ENCODE data around the gene MYH10. TPM values are rescaled to one million over a fixed set of nuclear protein-coding genes. Genes with fewer than 3 reads are reported as not detected.

The MYH10 gene
- total and polyA plus RNA-seq, 4 donors, result 9.1 to 79.1 (median 25.9) TPM

DNA sequence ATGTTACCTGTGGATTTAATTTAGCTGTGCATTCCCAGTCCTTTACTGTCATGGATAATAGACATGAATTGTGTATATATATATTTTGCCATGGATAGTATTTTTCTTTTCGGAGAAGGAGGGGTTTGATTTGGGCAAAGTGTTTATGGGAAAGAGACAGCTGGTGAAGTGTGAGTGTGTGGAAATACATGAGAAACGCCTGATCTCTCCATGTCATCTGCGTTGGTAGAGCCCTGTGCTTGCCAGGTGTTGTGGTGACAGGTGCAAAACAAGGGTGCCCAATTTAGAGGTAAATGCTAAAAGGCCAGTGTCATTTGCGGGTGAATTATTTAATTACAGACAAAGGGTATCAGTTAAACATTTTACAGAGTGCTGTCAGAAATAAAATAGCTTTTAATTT, 171.4 kb downstream of the MYH10 start (continued):
- TF ChIP-seq, protein P1, sequence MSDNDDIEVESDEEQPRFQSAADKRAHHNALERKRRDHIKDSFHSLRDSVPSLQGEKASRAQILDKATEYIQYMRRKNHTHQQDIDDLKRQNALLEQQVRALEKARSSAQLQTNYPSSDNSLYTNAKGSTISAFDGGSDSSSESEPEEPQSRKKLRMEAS (IDR thresholded peaks at IDR 0.05), result no peak

DNA sequence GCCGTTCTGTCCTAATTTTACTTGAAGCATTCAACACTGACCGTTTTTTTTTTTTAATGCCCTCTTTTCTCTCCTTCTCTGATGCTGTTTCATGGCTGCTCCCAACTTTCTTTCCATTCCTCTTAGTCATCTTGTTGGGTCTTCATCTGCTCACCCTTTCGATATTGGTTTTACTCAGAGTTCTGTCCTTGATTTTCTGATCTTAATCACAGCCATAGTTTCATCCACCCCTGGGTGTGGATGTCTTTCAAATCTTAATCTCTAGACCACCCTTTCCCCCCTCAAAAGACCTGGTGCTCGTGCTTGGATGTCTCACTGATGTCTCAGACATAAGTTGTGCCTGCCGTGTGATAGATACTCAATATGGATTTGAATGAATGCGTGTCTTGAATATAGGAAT, 172.4 kb downstream of the MYH10 start:
- H3K36me3 ChIP-seq (ENCODE audit: control insufficient read depth in 4 of 4, insufficient read depth in 3 of 4, low read depth in 1 of 4, low read length in 3 of 4), result peaks cover 4 to 57% (median 52%) of the 10 kb centered on the region in 4 donors
- no peak overlapping the region for H3K27ac ChIP-seq (ENCODE audit: low read depth in 1 of 2, low read length in 2 of 2)
- TF ChIP-seq YY1 (IDR thresholded peaks at IDR 0.05) (no peak), EGR1 (IDR thresholded peaks at IDR 0.05; ENCODE audit: low read depth in 2 of 2) (no peak), GABPA (IDR thresholded peaks at IDR 0.05 in 1 of 2, conservative IDR thresholded peaks at IDR 0.05 in 1 of 2) (no peak), FOXA1 (IDR thresholded peaks at IDR 0.05) (no peak), JUND (IDR thresholded peaks at IDR 0.05) (no peak), HNF4G (IDR thresholded peaks at IDR 0.05) (no peak), HNF4A (conservative IDR thresholded peaks at IDR 0.05) (no peak)
- TF ChIP-seq, protein P1 (IDR thresholded peaks at IDR 0.05), result no peak
- WGBS, result 90% methylated on average over 6 of the region's 6 CpGs
- peaks cover 0 to 8% (median 3%) of the 10 kb centered on the region in 4 donors for H3K4me1 ChIP-seq (ENCODE audit: control insufficient read depth in 4 of 4, insufficient read depth in 4 of 4, low read length in 3 of 4)
- H3K27me3 ChIP-seq (ENCODE audit: control insufficient read depth in 4 of 4, insufficient read depth in 4 of 4, low read length in 3 of 4), result no peaks in the 10 kb centered on the region
- no peaks in the 10 kb centered on the region for H3K9me3 ChIP-seq (ENCODE audit: control insufficient read depth in 4 of 4, low read length in 3 of 4)
- no peak overlapping the region for H3K4me3 ChIP-seq (ENCODE audit: low read depth in 1 of 3, low read length in 3 of 3)
- no peak for DNase-seq (ENCODE audit: low spot score)
- H3K9ac ChIP-seq (ENCODE audit: low read depth in 1 of 2, low read length in 2 of 2), result no peak overlapping the region

DNA sequence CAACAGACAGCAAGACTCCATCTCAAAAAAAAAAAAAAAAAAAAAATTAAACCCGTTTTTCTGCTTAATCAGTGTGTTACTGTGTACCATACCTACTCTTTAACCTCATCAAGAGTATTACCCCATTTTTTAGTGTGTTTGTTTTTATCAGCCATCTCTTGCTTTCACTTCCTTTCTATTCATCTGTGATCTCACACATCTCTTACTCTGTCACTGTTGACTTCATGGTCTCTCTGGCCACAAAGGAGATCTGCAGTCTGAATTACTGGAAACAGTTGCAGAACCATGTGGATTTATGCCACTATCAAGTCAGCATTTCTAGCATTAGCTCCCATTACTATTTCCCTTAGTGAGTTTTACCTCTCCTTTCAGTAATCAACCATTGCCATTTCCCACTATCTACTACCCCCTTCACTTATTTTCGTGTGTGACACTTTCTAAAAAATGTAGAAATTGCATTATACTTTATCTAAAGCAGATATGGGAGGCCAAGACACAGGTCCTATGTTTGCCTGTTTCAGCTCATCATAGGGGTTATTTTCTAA, 174.8 kb downstream of the MYH10 start:
- WGBS, result 66% methylated on average over 2 of the region's 2 CpGs
- no peak for DNase-seq (ENCODE audit: low spot score)
- H3K9me3 ChIP-seq (ENCODE audit: control insufficient read depth in 4 of 4, low read length in 3 of 4), result no peaks in the 10 kb centered on the region
- no peaks in the 10 kb centered on the region for H3K27me3 ChIP-seq (ENCODE audit: control insufficient read depth in 4 of 4, insufficient read depth in 4 of 4, low read length in 3 of 4)
- no peak overlapping the region for H3K27ac ChIP-seq (ENCODE audit: low read depth in 1 of 2, low read length in 2 of 2)
- H3K4me1 ChIP-seq (ENCODE audit: control insufficient read depth in 4 of 4, insufficient read depth in 4 of 4, low read length in 3 of 4), result peaks cover under 1 to 25% (median 19%) of the 10 kb centered on the region in 4 donors
- no peak overlapping the region for H3K4me3 ChIP-seq (ENCODE audit: low read depth in 1 of 3, low read length in 3 of 3)
- H3K9ac ChIP-seq (ENCODE audit: low read depth in 1 of 2, low read length in 2 of 2), result no peak overlapping the region
- H3K36me3 ChIP-seq (ENCODE audit: control insufficient read depth in 4 of 4, insufficient read depth in 3 of 4, low read depth in 1 of 4, low read length in 3 of 4), result peaks cover 4 to 55% (median 33%) of the 10 kb centered on the region in 4 donors
- no peak for TF ChIP-seq RAD21 (IDR thresholded peaks at IDR 0.05)
- TF ChIP-seq, protein P1 (IDR thresholded peaks at IDR 0.05), result no peak
- TF ChIP-seq, protein P2, sequence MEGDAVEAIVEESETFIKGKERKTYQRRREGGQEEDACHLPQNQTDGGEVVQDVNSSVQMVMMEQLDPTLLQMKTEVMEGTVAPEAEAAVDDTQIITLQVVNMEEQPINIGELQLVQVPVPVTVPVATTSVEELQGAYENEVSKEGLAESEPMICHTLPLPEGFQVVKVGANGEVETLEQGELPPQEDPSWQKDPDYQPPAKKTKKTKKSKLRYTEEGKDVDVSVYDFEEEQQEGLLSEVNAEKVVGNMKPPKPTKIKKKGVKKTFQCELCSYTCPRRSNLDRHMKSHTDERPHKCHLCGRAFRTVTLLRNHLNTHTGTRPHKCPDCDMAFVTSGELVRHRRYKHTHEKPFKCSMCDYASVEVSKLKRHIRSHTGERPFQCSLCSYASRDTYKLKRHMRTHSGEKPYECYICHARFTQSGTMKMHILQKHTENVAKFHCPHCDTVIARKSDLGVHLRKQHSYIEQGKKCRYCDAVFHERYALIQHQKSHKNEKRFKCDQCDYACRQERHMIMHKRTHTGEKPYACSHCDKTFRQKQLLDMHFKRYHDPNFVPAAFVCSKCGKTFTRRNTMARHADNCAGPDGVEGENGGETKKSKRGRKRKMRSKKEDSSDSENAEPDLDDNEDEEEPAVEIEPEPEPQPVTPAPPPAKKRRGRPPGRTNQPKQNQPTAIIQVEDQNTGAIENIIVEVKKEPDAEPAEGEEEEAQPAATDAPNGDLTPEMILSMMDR (IDR thresholded peaks at IDR 0.05; ENCODE audit: low read depth, low read length, missing input control), result no peak
- TF ChIP-seq REST (IDR thresholded peaks at IDR 0.05), result no peak
- TF ChIP-seq HNF4A (conservative IDR thresholded peaks at IDR 0.05), result no peak
- no peak for TF ChIP-seq NR2F2 (IDR thresholded peaks at IDR 0.05)
- TF ChIP-seq ATF3 (IDR thresholded peaks at IDR 0.05), result no peak
- TF ChIP-seq YY1 (IDR thresholded peaks at IDR 0.05), result no peak
- TF ChIP-seq GABPA (IDR thresholded peaks at IDR 0.05 in 1 of 2, conservative IDR thresholded peaks at IDR 0.05 in 1 of 2), result no peak
- TF ChIP-seq TAF1 (conservative IDR thresholded peaks at IDR 0.05), result no peak
- no peak for TF ChIP-seq EGR1 (IDR thresholded peaks at IDR 0.05; ENCODE audit: low read depth in 2 of 2)
- no peak for TF ChIP-seq SP1 (IDR thresholded peaks at IDR 0.05)
- no peak for TF ChIP-seq FOXA1 (IDR thresholded peaks at IDR 0.05)
- no peak for TF ChIP-seq RXRA (IDR thresholded peaks at IDR 0.05)
- no peak for TF ChIP-seq FOXA2 (IDR thresholded peaks at IDR 0.05)
- TF ChIP-seq JUND (IDR thresholded peaks at IDR 0.05), result no peak
- TF ChIP-seq HNF4G (IDR thresholded peaks at IDR 0.05), result no peak
- TF ChIP-seq, protein P3, sequence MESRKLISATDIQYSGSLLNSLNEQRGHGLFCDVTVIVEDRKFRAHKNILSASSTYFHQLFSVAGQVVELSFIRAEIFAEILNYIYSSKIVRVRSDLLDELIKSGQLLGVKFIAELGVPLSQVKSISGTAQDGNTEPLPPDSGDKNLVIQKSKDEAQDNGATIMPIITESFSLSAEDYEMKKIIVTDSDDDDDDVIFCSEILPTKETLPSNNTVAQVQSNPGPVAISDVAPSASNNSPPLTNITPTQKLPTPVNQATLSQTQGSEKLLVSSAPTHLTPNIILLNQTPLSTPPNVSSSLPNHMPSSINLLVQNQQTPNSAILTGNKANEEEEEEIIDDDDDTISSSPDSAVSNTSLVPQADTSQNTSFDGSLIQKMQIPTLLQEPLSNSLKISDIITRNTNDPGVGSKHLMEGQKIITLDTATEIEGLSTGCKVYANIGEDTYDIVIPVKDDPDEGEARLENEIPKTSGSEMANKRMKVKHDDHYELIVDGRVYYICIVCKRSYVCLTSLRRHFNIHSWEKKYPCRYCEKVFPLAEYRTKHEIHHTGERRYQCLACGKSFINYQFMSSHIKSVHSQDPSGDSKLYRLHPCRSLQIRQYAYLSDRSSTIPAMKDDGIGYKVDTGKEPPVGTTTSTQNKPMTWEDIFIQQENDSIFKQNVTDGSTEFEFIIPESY (IDR thresholded peaks at IDR 0.05), result no peak

Measured in liver (tissue), 9 donors.